MCF 10A (cell line): ENCODE data around the gene LCMT1. TPM values are rescaled to one million over a fixed set of nuclear protein-coding genes. Genes with fewer than 3 reads are reported as not detected.

Experiments used
- BruUV-seq: library from RNA; stranded (reverse); fragments of 400-500 nt; replicated peaks from 2 replicates; lab custom pipeline; 2021; lab: Mats Ljungman, UMichigan
- CTCF ChIA-PET: fragments of 300-600 bp; sonication (Branson Sonifier 250); formaldehyde crosslinking; extraction: SDS; loops from one replicate; lab custom pipeline; 2021; ENCODE audit warnings: antibody characterized with exemption, inconsistent platforms; lab: Yijun Ruan, JAX
- POLR2A ChIA-PET: fragments of 300-600, 350-650 bp; sonication (Branson Sonifier 250); formaldehyde crosslinking; extraction: SDS; loops from one replicate; lab custom pipeline; 2020; ENCODE audit warnings: antibody characterized with exemption, inconsistent platforms; lab: Yijun Ruan, JAX
- DNase-seq: peaks from one replicate; pipeline ENCODE4 v3.0.0-alpha.2; 2018; ENCODE audit not compliant: unreplicated experiment
- H3K27ac Mint-ChIP-seq: one replicate; pipeline ENCODE4 v1.8.0; 2022; ENCODE audit warnings: mild to moderate bottlenecking, low read depth, mixed read lengths; ENCODE audit not compliant: unreplicated experiment
- H3K27me3 Mint-ChIP-seq: one replicate; pipeline ENCODE4 v1.8.0; 2022; ENCODE audit warnings: mixed read lengths; ENCODE audit not compliant: insufficient read depth, unreplicated experiment
- H3K36me3 Mint-ChIP-seq: one replicate; pipeline ENCODE4 v1.8.0; 2022; ENCODE audit warnings: mild to moderate bottlenecking, moderate library complexity, mixed read lengths; ENCODE audit not compliant: insufficient read depth, unreplicated experiment
- H3K4me1 Mint-ChIP-seq: one replicate; pipeline ENCODE4 v1.8.0; 2022; ENCODE audit warnings: mixed read lengths; ENCODE audit not compliant: insufficient read depth, unreplicated experiment
- H3K4me3 Mint-ChIP-seq: one replicate; pipeline ENCODE4 v1.8.0; 2022; ENCODE audit warnings: mild to moderate bottlenecking, moderate library complexity, mixed read lengths; ENCODE audit not compliant: unreplicated experiment
- H3K9me3 Mint-ChIP-seq: one replicate; pipeline ENCODE4 v1.8.0; 2022; ENCODE audit warnings: mixed read lengths; ENCODE audit not compliant: unreplicated experiment
- intact Hi-C: fragments of 100-400 bp; cut with micrococcal nuclease; formaldehyde crosslinking; loops from 2 replicates; pipeline ENCODE4 v1.14.1; 2022
- total RNA-seq: library from RNA; stranded (reverse); gene quantifications from 2 replicates; pipeline ENCODE4 v1.2.3, GENCODE V29; 2022
- TF ChIP-seq, protein P1 (sequence below): fragments of 200-600 bp; IDR thresholded peaks from one replicate; pipeline ENCODE4 v1.8.0; 2022; ENCODE audit warnings: antibody characterized with exemption, mild to moderate bottlenecking; ENCODE audit not compliant: unreplicated experiment

The LCMT1 gene
- total RNA-seq, 1 experiment from 2014 or later = 36.3 TPM

- intact Hi-C loops = loop anchor here (2.0 to 10.0 kb wide), 2 partner anchors 55 to 585 kb away; no protein-coding TSS in a partner anchor
- Mint-ChIP-seq H3K4me3 (peak overlapping the region; percentile 30), H3K27me3 (no peaks in the 10 kb centered on the region), H3K4me1 (peaks cover 33% of the 10 kb centered on the region), H3K9me3 (no peaks in the 10 kb centered on the region), H3K36me3 (peaks cover 7% of the 10 kb centered on the region), H3K27ac (peak overlapping the region; percentile 63)
- CTCF ChIA-PET = interaction anchor here (0.6 to 1.7 kb wide), 7 partner anchors 17 to 269 kb away, joined by 3 to 7 read pairs (median 4); partner anchors contain the start of gene ARHGAP17
- TF ChIP-seq, protein P1, sequence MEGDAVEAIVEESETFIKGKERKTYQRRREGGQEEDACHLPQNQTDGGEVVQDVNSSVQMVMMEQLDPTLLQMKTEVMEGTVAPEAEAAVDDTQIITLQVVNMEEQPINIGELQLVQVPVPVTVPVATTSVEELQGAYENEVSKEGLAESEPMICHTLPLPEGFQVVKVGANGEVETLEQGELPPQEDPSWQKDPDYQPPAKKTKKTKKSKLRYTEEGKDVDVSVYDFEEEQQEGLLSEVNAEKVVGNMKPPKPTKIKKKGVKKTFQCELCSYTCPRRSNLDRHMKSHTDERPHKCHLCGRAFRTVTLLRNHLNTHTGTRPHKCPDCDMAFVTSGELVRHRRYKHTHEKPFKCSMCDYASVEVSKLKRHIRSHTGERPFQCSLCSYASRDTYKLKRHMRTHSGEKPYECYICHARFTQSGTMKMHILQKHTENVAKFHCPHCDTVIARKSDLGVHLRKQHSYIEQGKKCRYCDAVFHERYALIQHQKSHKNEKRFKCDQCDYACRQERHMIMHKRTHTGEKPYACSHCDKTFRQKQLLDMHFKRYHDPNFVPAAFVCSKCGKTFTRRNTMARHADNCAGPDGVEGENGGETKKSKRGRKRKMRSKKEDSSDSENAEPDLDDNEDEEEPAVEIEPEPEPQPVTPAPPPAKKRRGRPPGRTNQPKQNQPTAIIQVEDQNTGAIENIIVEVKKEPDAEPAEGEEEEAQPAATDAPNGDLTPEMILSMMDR = no peak
- BruUV-seq = no TSS peak
- POLR2A ChIA-PET = interaction anchor here (0.5 to 2.3 kb wide), 15 partner anchors 43 to 176 kb away, joined by 3 to 9 read pairs (median 4); partner anchors contain the start of gene ARHGAP17
- peak; percentile 93 for DNase-seq
Measured at GRCh38 chr16:25109643-25110042, 1.9 kb upstream of the LCMT1 start.

DNA sequence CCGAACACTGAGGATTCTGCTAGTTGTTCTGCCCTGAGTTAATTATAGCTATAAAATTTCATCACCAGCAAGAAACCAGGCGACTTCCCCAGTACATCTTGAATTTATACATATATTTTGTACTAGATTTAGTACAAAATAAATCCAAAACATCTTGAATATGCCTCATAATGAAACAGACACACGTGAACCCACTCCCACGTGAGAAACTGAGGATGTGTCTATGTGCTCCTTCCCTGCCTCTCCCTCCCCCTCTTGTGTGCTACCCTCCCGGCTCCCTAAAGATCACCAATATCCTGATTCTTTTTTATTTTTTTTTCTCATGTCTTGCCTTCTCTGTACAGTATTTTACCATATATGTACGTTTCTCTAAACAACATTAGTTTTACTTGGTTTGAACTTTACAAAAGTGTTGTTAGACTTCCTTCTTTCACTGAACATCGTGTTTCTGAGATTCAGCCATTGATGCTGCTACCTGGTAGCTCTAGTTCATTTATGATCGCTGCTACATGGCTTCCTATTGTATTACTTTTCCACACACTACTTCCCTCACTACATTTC lies 1.1 kb upstream of the LCMT1 start:
- no peaks in the 10 kb centered on the region for H3K27me3 Mint-ChIP-seq
- ChIA-PET POLR2A (interaction anchor here (0.6 to 2.5 kb wide), 15 partner anchors 44 to 584 kb away, joined by 3 to 9 read pairs (median 6); partner anchors contain the start of gene ARHGAP17), CTCF (interaction anchor here (0.9 to 2.0 kb wide), 7 partner anchors 9 to 123 kb away, joined by 4 to 11 read pairs (median 5); partner anchors contain the start of gene ARHGAP17)

DNA sequence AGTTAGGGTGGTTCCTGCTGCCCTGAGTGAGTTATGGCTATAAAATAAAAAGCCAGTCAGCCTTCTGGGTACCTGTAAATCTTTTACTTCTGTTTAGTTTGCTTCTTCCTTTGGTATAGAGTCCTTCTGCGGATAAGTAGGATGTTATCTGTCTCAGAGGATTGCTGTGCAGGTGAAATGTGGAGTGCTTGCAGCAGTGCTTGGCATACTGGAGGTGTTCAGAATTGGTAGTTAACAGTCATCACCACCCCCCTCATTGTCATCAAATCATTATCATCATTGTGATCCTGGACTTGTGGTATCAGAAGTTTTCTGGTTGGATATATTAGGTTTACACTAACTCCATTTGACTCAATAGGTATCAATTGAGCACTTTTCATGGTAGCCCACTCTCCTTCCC lies 2.6 kb downstream of the LCMT1 start:
- Mint-ChIP-seq H3K27me3 (no peaks in the 10 kb centered on the region), H3K9me3 (no peaks in the 10 kb centered on the region), H3K4me1 (peaks cover 33% of the 10 kb centered on the region), H3K4me3 (no peak overlapping the region), H3K36me3 (peaks cover 18% of the 10 kb centered on the region), H3K27ac (no peak overlapping the region)
- intact Hi-C loops = no loop called here
- CTCF ChIA-PET = interaction anchor here (0.6 to 0.8 kb wide), 2 partner anchors 18 to 97 kb away, joined by 3 read pairs; no protein-coding TSS in a partner anchor
- BruUV-seq = no TSS peak
- POLR2A ChIA-PET = interaction anchor here (0.6 kb wide), 1 partner anchor 111 kb away, joined by 3 read pairs; no protein-coding TSS in a partner anchor
- TF ChIP-seq, protein P1 = no peak
- DNase-seq = no peak

More for the DNA sequence above, 1.1 kb upstream of the LCMT1 start:
- DNase-seq = peak; percentile 15
- intact Hi-C loops = loop anchor here (2.0 kb wide), 1 partner anchor 56 kb away; no protein-coding TSS in a partner anchor
- H3K9me3 Mint-ChIP-seq = no peaks in the 10 kb centered on the region
- TF ChIP-seq, protein P1 = no peak
- H3K36me3 Mint-ChIP-seq = peaks cover 12% of the 10 kb centered on the region
- BruUV-seq = no TSS peak
- peak overlapping the region; percentile 92 for H3K27ac Mint-ChIP-seq
- H3K4me3 Mint-ChIP-seq = peak overlapping the region; percentile 93
- H3K4me1 Mint-ChIP-seq = peaks cover 41% of the 10 kb centered on the region
